ENCODE data around the gene CCDC200.
"Not testable (repeated sequence)": the region's sequence is repeated elsewhere in the genome, so short reads cannot be mapped to it uniquely, and the experiment has no call there.

Gene CCDC200

GRCh38 chr17:43228020-43228782 lies at the start of gene CCDC200:
CCDC200 (minus strand) TSS chr17:43228623; CDS start chr17:43228554, 69 bp downstream.
- DNase-seq: not testable (repeated sequence)

GRCh38 chr17:43272914-43273313 lies 44.5 kb upstream of the CCDC200 start:
- not testable (repeated sequence) for DNase-seq

- DNase-seq: peak; percentile 11
Observed at GRCh38 chr17:43272483-43272882, 44.1 kb upstream of the CCDC200 start.

GRCh38 chr17:43270552-43271504 lies 42.4 kb upstream of the CCDC200 start:
- DNase-seq: not testable (repeated sequence)

GRCh38 chr17:43246456-43246855 lies 18.0 kb upstream of the CCDC200 start:
- DNase-seq: not testable (repeated sequence)

- DNase-seq: not testable (repeated sequence)
Observed at GRCh38 chr17:43240596-43241352, 12.4 kb upstream of the CCDC200 start.

GRCh38 chr17:43239597-43239996 lies 11.2 kb upstream of the CCDC200 start:
- not testable (repeated sequence) for DNase-seq

GRCh38 chr17:43233877-43234276 lies 5.5 kb upstream of the CCDC200 start, which contains the start of gene RNU2-1:
RNU2-1 (minus strand) TSS chr17:43233977.
- not testable (repeated sequence) for DNase-seq

GRCh38 chr17:43233263-43233662 lies 4.8 kb upstream of the CCDC200 start:
- not testable (repeated sequence) for DNase-seq

- DNase-seq: peak; percentile 13
Observed at GRCh38 chr17:43232021-43232699, 3.7 kb upstream of the CCDC200 start.

GRCh38 chr17:43231205-43232020 lies 3.0 kb upstream of the CCDC200 start:
- DNase-seq: not testable (repeated sequence)

GRCh38 chr17:43226393-43226792 lies 2.0 kb downstream of the CCDC200 start:
- DNase-seq: no peak

- DNase-seq: no peak
Observed at GRCh38 chr17:43224146-43224705, 4.2 kb downstream of the CCDC200 start.

GRCh38 chr17:43220511-43221125 lies 7.8 kb downstream of the CCDC200 start:
- no peak for DNase-seq

- DNase-seq: no peak
Observed at GRCh38 chr17:43219746-43220380, 8.6 kb downstream of the CCDC200 start.

- DNase-seq: no peak
Observed at GRCh38 chr17:43219001-43219400, 9.4 kb downstream of the CCDC200 start.

GRCh38 chr17:43217614-43218087 lies 10.8 kb downstream of the CCDC200 start:
- DNase-seq: no peak

GRCh38 chr17:43216762-43217613 lies 11.4 kb downstream of the CCDC200 start:
- no peak for DNase-seq

- DNase-seq: no peak
Observed at GRCh38 chr17:43216369-43216761, 12.1 kb downstream of the CCDC200 start.

Data from CD4-positive, alpha-beta T cell treated with Interleukin-21 for 1 hour (primary cell).